Endothelial cell of umbilical vein (primary cell): ENCODE data around the gene SLC2A1. TPM values are rescaled to one million over a fixed set of nuclear protein-coding genes. Genes with fewer than 3 reads are reported as not detected.

Experiments
- BruUV-seq: library from RNA; stranded (reverse); fragments of 400-500 nt; replicated peaks from 2 replicates; lab custom pipeline; 2021; lab: Mats Ljungman, UMichigan
- CTCF ChIA-PET: fragments of 300-600, 350-600 bp; sonication (Branson Sonifier 250); formaldehyde crosslinking; loops from one replicate; lab custom pipeline; 2021; ENCODE audit warnings: antibody characterized with exemption, inconsistent platforms; lab: Charles Lee
- POLR2A ChIA-PET: fragments of 300-600, 350-600 bp; sonication (Branson Sonifier 250); formaldehyde crosslinking; loops from one replicate; lab custom pipeline; 2021; ENCODE audit warnings: antibody characterized with exemption, inconsistent platforms; lab: Charles Lee
- DNase-seq: peaks from one replicate; pipeline ENCODE4 v3.0.0-alpha.2; 2011; ENCODE audit warnings: low read depth, low spot score
- FAIRE-seq: peaks from 2 replicates; lab custom pipeline; 2011; peaks lifted over from hg19 to GRCh38; lab: Jason Lieb, UNC
- H2AFZ ChIP-seq: 2 replicates; pipeline ENCODE4 v1.6.0; 2012; ENCODE audit warnings: low read depth, low read length, control low read depth, inconsistent platforms
- H3K27ac ChIP-seq: 2 replicates; pipeline ENCODE4 v1.5.1; 2011; ENCODE audit warnings: low read depth, mild to moderate bottlenecking, control low read depth, low read length, moderate library complexity; ENCODE audit not compliant: insufficient read depth
- H3K27me3 ChIP-seq, 2 experiments: 2 replicates each; pipeline versions ENCODE4 v1.6.0 to v1.6.1; 2011; ENCODE audit warnings: low read length in 2 of 2, mixed read lengths in 1 of 2; ENCODE audit not compliant: control insufficient read depth in 2 of 2, insufficient read depth in 2 of 2
- H3K36me3 ChIP-seq, 2 experiments: 2 replicates in 1 of 2; 3 replicates in 1 of 2; pipeline ENCODE4 v1.5.1; 2011; ENCODE audit warnings: low read length in 2 of 2, mild to moderate bottlenecking in 1 of 2, moderate library complexity in 1 of 2; ENCODE audit not compliant: control insufficient read depth in 2 of 2, insufficient read depth in 2 of 2; ENCODE audit errors: extremely low read depth in 1 of 2
- H3K4me1 ChIP-seq: 3 replicates; pipeline ENCODE4 v1.5.1; 2011; ENCODE audit warnings: mild to moderate bottlenecking, low read length; ENCODE audit not compliant: control insufficient read depth, insufficient read depth; ENCODE audit errors: extremely low read depth
- H3K4me2 ChIP-seq: 2 replicates; pipeline ENCODE4 v1.6.1; 2011; ENCODE audit warnings: low read length, control low read depth, mixed read lengths; ENCODE audit not compliant: insufficient read depth
- H3K4me3 ChIP-seq, 3 experiments: fragments of 200-600 bp in 1 of 3; sonication (generic), shearing (Covaris generic) in 1 of 3; replicated peaks in 1 of 3; 2 replicates each; pipeline ENCODE4 v1.5.1; 2011 to 2016; ENCODE audit warnings: control low read depth in 3 of 3, low read length in 3 of 3, mild to moderate bottlenecking in 2 of 3, inconsistent platforms in 1 of 3, low read depth in 1 of 3, moderate library complexity in 1 of 3; ENCODE audit not compliant: insufficient read depth in 1 of 3
- H3K79me2 ChIP-seq: 2 replicates; pipeline ENCODE4 v1.6.0; 2012; ENCODE audit warnings: low read length, inconsistent platforms; ENCODE audit not compliant: control insufficient read depth, insufficient read depth
- H3K9ac ChIP-seq: replicated peaks from 2 replicates; pipeline ENCODE3; 2011; ENCODE audit warnings: low read length, control low read depth; ENCODE audit not compliant: insufficient read depth; ENCODE audit errors: extremely low read depth
- H3K9me1 ChIP-seq: replicated peaks from 3 replicates; pipeline ENCODE4 v1.6.0; 2011; ENCODE audit warnings: mild to moderate bottlenecking, low read length; ENCODE audit not compliant: control insufficient read depth, insufficient read depth; ENCODE audit errors: extremely low read depth
- H3K9me3 ChIP-seq: replicated peaks from 2 replicates; pipeline ENCODE4 v1.5.1; 2012; ENCODE audit warnings: low read length, inconsistent platforms; ENCODE audit not compliant: control insufficient read depth, insufficient read depth
- H4K20me1 ChIP-seq: replicated peaks from 2 replicates; pipeline ENCODE3; 2011; ENCODE audit warnings: mild to moderate bottlenecking, low read length; ENCODE audit not compliant: control insufficient read depth, insufficient read depth; ENCODE audit errors: extremely low read depth
- EZH2 ChIP-seq: IDR thresholded peaks from 2 replicates; pipeline ENCODE4 v1.6.1; 2012; ENCODE audit warnings: borderline replicate concordance, low read depth, mild to moderate bottlenecking, moderate library complexity, low read length, inconsistent platforms; ENCODE audit not compliant: severe bottlenecking
- FOS ChIP-seq: IDR thresholded peaks from 2 replicates; pipeline ENCODE4 v1.6.1; 2011; ENCODE audit warnings: mild to moderate bottlenecking, low read length, moderate library complexity, borderline replicate concordance; ENCODE audit not compliant: insufficient read depth
- JUN ChIP-seq: IDR thresholded peaks from 2 replicates; pipeline ENCODE4 v1.6.1; 2011; ENCODE audit warnings: borderline replicate concordance, low read depth; ENCODE audit not compliant: insufficient read length, insufficient read depth
- MYC ChIP-seq: IDR thresholded peaks from one replicate; pipeline ENCODE4 v1.6.1; 2011; ENCODE audit warnings: mild to moderate bottlenecking, low read depth, low read length
- POLR2A ChIP-seq: IDR thresholded peaks from 2 replicates; pipeline ENCODE4 v1.6.1; 2012; ENCODE audit warnings: low read depth, mild to moderate bottlenecking, control low read depth, low read length
- POLR2AphosphoS5 ChIP-seq: IDR thresholded peaks from 2 replicates; pipeline ENCODE4 v1.6.1; 2012; ENCODE audit warnings: low read depth, mild to moderate bottlenecking, control low read depth, low read length, moderate library complexity; ENCODE audit not compliant: insufficient read depth
- dilution Hi-C: fragments of 300-500 bp; cut with MboI; formaldehyde crosslinking; loops from one replicate; pipeline ENCODE4 v1.15.0; 2019; ENCODE audit warnings: low sequenced_read_pairs; ENCODE audit not compliant: extremely low pct_ligation_motif_present
- intact Hi-C: fragments of 100-400 bp; cut with micrococcal nuclease; formaldehyde crosslinking; loops from one replicate; pipeline ENCODE4 v1.10.0; 2022
- polyA plus RNA-seq, 4 experiments: library from polyadenylated mRNA; depleted of rRNA in 3 of 4; stranded (reverse) in 3 of 4; unstranded in 1 of 4; fragments of >200 nt; gene quantifications; 2 replicates each; pipeline versions ENCODE4 v1.2.1 to v1.2.3, GENCODE V29; 2011 to 2012; ENCODE audit warnings: missing spikeins in 1 of 4
- total RNA-seq: library from RNA; stranded (reverse); gene quantifications from 2 replicates; pipeline ENCODE4 v1.2.3, GENCODE V29; 2021
- TF ChIP-seq, protein P1 (sequence below), 2 donors: IDR thresholded peaks; 1 replicate in 1 of 2; 2 replicates in 1 of 2; pipeline ENCODE4 v1.5.1; 2011; ENCODE audit warnings: low read length in 2 of 2, mild to moderate bottlenecking in 2 of 2, moderate library complexity in 2 of 2, control low read depth in 1 of 2, inconsistent platforms in 1 of 2, low read depth in 1 of 2; ENCODE audit not compliant: insufficient read depth in 1 of 2; ENCODE audit errors: extremely low read depth in 1 of 2
- TF ChIP-seq, protein P2 (sequence below): IDR thresholded peaks from 2 replicates; pipeline ENCODE4 v1.6.1; 2011; ENCODE audit not compliant: insufficient read depth, insufficient read length

The SLC2A1 gene
- total and polyA plus RNA-seq, 2 donors (not counting 3 experiments of a cell fraction or from before 2014, with no cell fraction given) = 42.2 to 46.5 TPM

- no peaks in the 10 kb centered on the region for H4K20me1 ChIP-seq
- no peak overlapping the region for H2AFZ ChIP-seq
- no peak overlapping the region for H3K27ac ChIP-seq
- ChIA-PET POLR2A (no interaction called here), CTCF (interaction anchor here (1.4 to 3.1 kb wide), 5 partner anchors 9 to 121 kb away, joined by 3 to 14 read pairs (median 7); no protein-coding TSS in a partner anchor)
- dilution Hi-C loops (no loop called here), intact Hi-C loops (no loop called here)
- peaks cover 13% of the 10 kb centered on the region for H3K79me2 ChIP-seq
- H3K9ac ChIP-seq = no peak overlapping the region
- peaks cover 17% of the 10 kb centered on the region for H3K4me1 ChIP-seq
- DNase-seq (no peak), FAIRE-seq (no peak)
- no peaks in the 10 kb centered on the region for H3K9me1 ChIP-seq
- H3K27me3 ChIP-seq = no peaks in the 10 kb centered on the region
- no peaks in the 10 kb centered on the region for H3K9me3 ChIP-seq
- H3K4me2 ChIP-seq = no peak overlapping the region
- TF ChIP-seq MYC (no peak), EZH2 (no peak), FOS (no peak), POLR2AphosphoS5 (no peak), JUN (no peak), POLR2A (no peak)
- TF ChIP-seq, protein P1, sequence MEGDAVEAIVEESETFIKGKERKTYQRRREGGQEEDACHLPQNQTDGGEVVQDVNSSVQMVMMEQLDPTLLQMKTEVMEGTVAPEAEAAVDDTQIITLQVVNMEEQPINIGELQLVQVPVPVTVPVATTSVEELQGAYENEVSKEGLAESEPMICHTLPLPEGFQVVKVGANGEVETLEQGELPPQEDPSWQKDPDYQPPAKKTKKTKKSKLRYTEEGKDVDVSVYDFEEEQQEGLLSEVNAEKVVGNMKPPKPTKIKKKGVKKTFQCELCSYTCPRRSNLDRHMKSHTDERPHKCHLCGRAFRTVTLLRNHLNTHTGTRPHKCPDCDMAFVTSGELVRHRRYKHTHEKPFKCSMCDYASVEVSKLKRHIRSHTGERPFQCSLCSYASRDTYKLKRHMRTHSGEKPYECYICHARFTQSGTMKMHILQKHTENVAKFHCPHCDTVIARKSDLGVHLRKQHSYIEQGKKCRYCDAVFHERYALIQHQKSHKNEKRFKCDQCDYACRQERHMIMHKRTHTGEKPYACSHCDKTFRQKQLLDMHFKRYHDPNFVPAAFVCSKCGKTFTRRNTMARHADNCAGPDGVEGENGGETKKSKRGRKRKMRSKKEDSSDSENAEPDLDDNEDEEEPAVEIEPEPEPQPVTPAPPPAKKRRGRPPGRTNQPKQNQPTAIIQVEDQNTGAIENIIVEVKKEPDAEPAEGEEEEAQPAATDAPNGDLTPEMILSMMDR (IDR thresholded peaks at IDR 0.05; ENCODE audit: extremely low read depth in 1 of 2, insufficient read depth in 1 of 2, low read depth in 1 of 2, low read length in 2 of 2) = no peak
- TF ChIP-seq, protein P2, sequence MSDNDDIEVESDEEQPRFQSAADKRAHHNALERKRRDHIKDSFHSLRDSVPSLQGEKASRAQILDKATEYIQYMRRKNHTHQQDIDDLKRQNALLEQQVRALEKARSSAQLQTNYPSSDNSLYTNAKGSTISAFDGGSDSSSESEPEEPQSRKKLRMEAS = no peak
- no peak overlapping the region for H3K4me3 ChIP-seq
- BruUV-seq = no TSS peak
- no peaks in the 10 kb centered on the region for H3K36me3 ChIP-seq
These were observed 6.2 kb downstream of the SLC2A1 start for GRCh38 chr1:42952303-42953001.
